Naive B cell (primary cell): ENCODE data around the gene UNC5B. TPM values are rescaled to one million over a fixed set of nuclear protein-coding genes. Genes with fewer than 3 reads are reported as not detected.

Experiments
- ATAC-seq, 2 donors: fragments of 150-1000 bp; cut with Tn5 transposase; 2 replicates each; pipeline ENCODE4 v1.10.0; 2021; ENCODE audit warnings: low read depth in 2 of 2, mild to moderate bottlenecking in 2 of 2, moderate library complexity in 2 of 2
- DNase-seq: peaks from one replicate; pipeline ENCODE4 v3.0.0; 2022
- H3K27ac Mint-ChIP-seq, 6 donors: one replicate each; pipeline ENCODE4 v1.8.0; 2020 to 2022; ENCODE audit warnings: mild to moderate bottlenecking in 6 of 6, mixed read lengths in 6 of 6, moderate library complexity in 5 of 6, inconsistent platforms in 2 of 6
- H3K27me3 Mint-ChIP-seq, 3 donors: one replicate each; pipeline ENCODE4 v1.8.0; 2021 to 2022; ENCODE audit warnings: mixed read lengths in 3 of 3, mild to moderate bottlenecking in 1 of 3
- H3K36me3 Mint-ChIP-seq, 2 donors: one replicate each; pipeline ENCODE4 v1.8.0; 2020 to 2022; ENCODE audit warnings: mixed read lengths in 2 of 2, inconsistent platforms in 1 of 2, mild to moderate bottlenecking in 1 of 2
- H3K4me1 Mint-ChIP-seq, 3 donors: one replicate each; pipeline ENCODE4 v1.8.0; 2020 to 2022; ENCODE audit warnings: mixed read lengths in 3 of 3, inconsistent platforms in 1 of 3, mild to moderate bottlenecking in 1 of 3, moderate library complexity in 1 of 3
- H3K4me3 Mint-ChIP-seq, 8 donors: one replicate each; pipeline ENCODE4 v1.8.0; 2020 to 2022; ENCODE audit warnings: mild to moderate bottlenecking in 8 of 8, mixed read lengths in 8 of 8, moderate library complexity in 8 of 8, inconsistent platforms in 2 of 8
- H3K9me3 Mint-ChIP-seq, 7 donors: one replicate each; pipeline ENCODE4 v1.8.0; 2020 to 2022; ENCODE audit warnings: mixed read lengths in 7 of 7, mild to moderate bottlenecking in 5 of 7, inconsistent platforms in 2 of 7, moderate library complexity in 1 of 7
- polyA plus RNA-seq, 6 donors: library from polyadenylated mRNA; unstranded; fragments of 300-500 nt; fragmentation: Illumina TruSeq; gene quantifications; one replicate each; pipeline ENCODE4 v1.2.3, GENCODE V29; 2021; ENCODE audit warnings: low read depth in 6 of 6

Gene UNC5B
- polyA plus RNA-seq, 6 donors from 2014 or later, result not detected

GRCh38 chr10:71321386-71321785 is 109.0 kb downstream of the UNC5B start:
- DNase-seq (no peak), ATAC-seq (no peak)
- no peaks in the 10 kb centered on the region for H3K9me3 Mint-ChIP-seq
- peak overlapping the region in 2 of 8 donors; percentile 41 to 88 for H3K4me3 Mint-ChIP-seq
- no peaks in the 10 kb centered on the region for H3K27me3 Mint-ChIP-seq
- H3K36me3 Mint-ChIP-seq, result peaks cover 12 to 14% of the 10 kb centered on the region in 2 donors
- no peak overlapping the region for H3K27ac Mint-ChIP-seq
- H3K4me1 Mint-ChIP-seq, result peaks cover 17 to 24% (median 18%) of the 10 kb centered on the region in 3 donors

DNA sequence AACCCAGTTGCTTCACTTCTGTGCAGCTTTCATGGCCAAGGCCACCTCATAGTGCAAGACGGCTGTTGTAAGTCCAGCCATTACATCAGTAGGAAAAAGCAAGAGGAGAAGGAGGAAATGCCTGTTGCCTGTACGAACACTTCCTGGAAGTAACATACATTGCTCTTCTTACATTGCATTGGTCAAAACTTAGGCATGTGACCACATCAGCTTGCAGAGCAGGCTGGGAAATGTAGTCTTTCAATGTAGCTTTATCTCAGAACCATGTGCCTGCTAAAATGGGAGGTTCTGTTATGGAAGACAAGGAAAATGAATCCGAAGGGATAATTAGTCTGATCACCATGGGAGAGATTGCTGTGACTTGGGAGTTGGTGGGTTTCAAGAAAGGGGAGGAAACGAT is 111.0 kb downstream of the UNC5B start:
- no peak for ATAC-seq
- no peak for DNase-seq
- no peak overlapping the region for H3K27ac Mint-ChIP-seq
- peaks cover 16 to 22% of the 10 kb centered on the region in 2 donors for H3K36me3 Mint-ChIP-seq
- no peaks in the 10 kb centered on the region for H3K9me3 Mint-ChIP-seq
- no peak overlapping the region for H3K4me3 Mint-ChIP-seq
- no peaks in the 10 kb centered on the region for H3K27me3 Mint-ChIP-seq
- peaks cover 18 to 22% (median 21%) of the 10 kb centered on the region in 3 donors for H3K4me1 Mint-ChIP-seq

DNA sequence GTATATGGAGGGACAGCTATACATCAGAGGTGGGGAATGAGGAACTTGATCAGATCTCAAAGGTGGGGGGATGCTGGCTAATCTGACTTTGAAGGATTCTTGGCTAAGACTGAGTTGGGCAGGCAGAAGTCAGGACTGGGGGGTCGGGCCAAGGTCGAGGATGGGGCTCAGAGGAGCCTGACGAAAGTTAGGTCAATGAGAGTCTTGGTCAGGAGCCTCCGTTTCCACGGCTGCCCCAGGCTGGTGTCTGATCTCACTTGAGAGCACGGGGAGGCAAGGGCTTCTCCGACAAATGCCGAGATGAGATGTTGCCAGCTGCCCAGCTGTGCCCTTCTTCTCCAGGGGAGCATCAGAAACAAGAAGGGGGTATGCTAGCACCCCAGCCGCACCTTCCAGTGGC is 112.4 kb downstream of the UNC5B start:
- Mint-ChIP-seq H3K36me3 (peaks cover 16 to 22% of the 10 kb centered on the region in 2 donors), H3K9me3 (no peaks in the 10 kb centered on the region), H3K4me3 (no peak overlapping the region), H3K27ac (peak overlapping the region in 1 of 6 donors; percentile 67), H3K27me3 (no peaks in the 10 kb centered on the region), H3K4me1 (peaks cover 8 to 12% (median 12%) of the 10 kb centered on the region in 3 donors)
- ATAC-seq (no peak), DNase-seq (no peak)

DNA sequence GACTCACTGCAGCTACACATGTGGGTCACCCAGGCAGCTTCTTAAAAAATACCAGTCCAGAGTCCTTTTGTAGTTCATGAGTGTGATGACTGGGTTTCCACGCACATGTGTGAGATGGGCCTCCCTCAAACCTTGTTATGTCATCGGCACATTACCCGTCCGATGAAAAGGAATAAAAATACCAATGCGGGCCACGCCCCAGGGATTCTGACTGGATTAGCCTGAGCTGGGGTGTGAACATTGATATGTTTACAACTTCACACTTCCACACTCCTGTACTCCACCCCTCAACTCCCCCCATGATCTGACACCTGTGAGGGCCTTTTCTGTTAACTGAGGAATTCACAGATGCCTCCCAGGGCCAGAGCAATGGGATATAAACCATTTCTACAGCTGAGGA is 112.9 kb downstream of the UNC5B start:
- peaks cover 16 to 22% of the 10 kb centered on the region in 2 donors for H3K36me3 Mint-ChIP-seq
- no peak overlapping the region for H3K4me3 Mint-ChIP-seq
- ATAC-seq (no peak), DNase-seq (no peak)
- no peaks in the 10 kb centered on the region for H3K27me3 Mint-ChIP-seq
- no peaks in the 10 kb centered on the region for H3K9me3 Mint-ChIP-seq
- H3K4me1 Mint-ChIP-seq, result peaks cover 2 to 12% (median 7%) of the 10 kb centered on the region in 3 donors
- H3K27ac Mint-ChIP-seq, result peak overlapping the region in 1 of 6 donors; percentile 47

GRCh38 chr10:71326464-71326881 is 114.1 kb downstream of the UNC5B start:
- DNase-seq (no peak), ATAC-seq (no peak)
- no peak overlapping the region for H3K27ac Mint-ChIP-seq
- H3K4me3 Mint-ChIP-seq, result no peak overlapping the region
- H3K27me3 Mint-ChIP-seq, result no peaks in the 10 kb centered on the region
- peaks cover 0 to 15% (median 9%) of the 10 kb centered on the region in 3 donors for H3K4me1 Mint-ChIP-seq
- H3K36me3 Mint-ChIP-seq, result peaks cover 16 to 22% of the 10 kb centered on the region in 2 donors
- no peaks in the 10 kb centered on the region for H3K9me3 Mint-ChIP-seq

DNA sequence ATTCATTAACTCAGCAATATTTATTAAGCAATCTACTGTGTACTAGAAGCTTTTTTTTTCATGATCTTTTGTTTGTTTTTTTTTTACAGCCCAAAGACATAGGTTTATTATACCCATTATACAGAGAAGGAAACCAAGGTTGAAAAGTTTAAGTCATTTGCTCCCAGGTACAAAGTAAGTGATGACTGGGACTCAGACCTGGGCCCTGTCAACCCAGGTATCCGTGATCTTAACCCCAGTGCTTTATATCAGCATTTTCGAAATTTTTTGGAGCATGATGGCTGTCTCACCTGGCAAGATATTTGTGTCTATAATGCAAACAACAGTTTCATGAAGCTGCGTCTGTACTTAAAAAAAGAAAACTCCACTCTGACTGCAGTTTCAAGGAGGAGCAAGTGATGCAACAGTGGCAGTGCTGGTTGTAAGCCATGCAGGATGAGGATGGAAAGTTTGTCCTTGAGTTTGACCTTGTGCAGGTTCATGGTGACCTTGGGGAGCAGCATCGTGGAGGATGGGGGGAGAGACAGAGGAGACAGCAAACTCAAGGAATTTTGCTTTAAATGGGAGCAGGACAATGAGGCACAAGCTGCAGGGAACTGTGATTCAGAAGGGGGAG is 118.5 kb downstream of the UNC5B start:
- no peak for DNase-seq
- no peak overlapping the region for H3K4me3 Mint-ChIP-seq
- H3K9me3 Mint-ChIP-seq, result no peaks in the 10 kb centered on the region
- no peak for ATAC-seq
- peaks cover 5 to 8% of the 10 kb centered on the region in 2 donors for H3K36me3 Mint-ChIP-seq
- H3K4me1 Mint-ChIP-seq, result peaks cover 21 to 32% (median 30%) of the 10 kb centered on the region in 3 donors
- H3K27ac Mint-ChIP-seq, result peak overlapping the region in 2 of 6 donors; percentile 30 to 43
- H3K27me3 Mint-ChIP-seq, result no peaks in the 10 kb centered on the region

- Mint-ChIP-seq H3K4me1 (peaks cover 21 to 36% (median 34%) of the 10 kb centered on the region in 3 donors), H3K27ac (no peak overlapping the region), H3K4me3 (no peak overlapping the region), H3K36me3 (peaks cover 7 to 10% of the 10 kb centered on the region in 2 donors), H3K27me3 (no peaks in the 10 kb centered on the region), H3K9me3 (no peaks in the 10 kb centered on the region)
- no peak for DNase-seq
- ATAC-seq, result no peak
These were observed 119.4 kb downstream of the UNC5B start for GRCh38 chr10:71331736-71332135.

DNA sequence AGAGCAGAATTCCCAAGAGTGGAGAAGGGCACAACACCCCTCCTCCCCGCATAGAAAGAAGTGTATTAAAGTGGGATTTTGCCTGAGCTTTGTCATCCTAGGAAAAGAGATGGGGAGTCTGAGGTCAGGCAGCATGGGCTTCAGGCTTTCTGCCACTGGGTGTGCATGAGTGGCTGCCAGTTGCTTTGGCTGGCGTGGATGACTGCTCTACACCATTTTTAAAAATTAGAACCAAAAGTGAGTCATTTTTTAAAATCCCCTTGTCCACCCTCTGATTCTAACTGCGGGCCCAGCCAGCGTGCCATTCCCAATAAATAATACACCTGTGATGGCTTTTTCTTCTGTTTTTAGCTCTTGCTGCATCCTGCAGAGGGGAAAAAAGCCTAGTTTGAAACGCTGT is 120.1 kb downstream of the UNC5B start:
- ATAC-seq (no peak), DNase-seq (no peak)
- Mint-ChIP-seq H3K4me3 (peak overlapping the region in 1 of 8 donors; percentile 64), H3K27me3 (no peaks in the 10 kb centered on the region), H3K4me1 (peaks cover 21 to 36% (median 30%) of the 10 kb centered on the region in 3 donors), H3K36me3 (peaks cover 0 to 5% of the 10 kb centered on the region in 2 donors), H3K9me3 (no peaks in the 10 kb centered on the region), H3K27ac (peak overlapping the region in 2 of 6 donors; percentile 78 to 93)

- H3K4me3 Mint-ChIP-seq, result peak overlapping the region in 2 of 8 donors; percentile 45 to 64
- H3K27ac Mint-ChIP-seq, result peak overlapping the region in 5 of 6 donors; percentile 69 to 93 (median 78)
- H3K36me3 Mint-ChIP-seq, result peaks cover 0 to 5% of the 10 kb centered on the region in 2 donors
- H3K4me1 Mint-ChIP-seq, result peaks cover 21 to 36% (median 30%) of the 10 kb centered on the region in 3 donors
- DNase-seq (peak; percentile 40), ATAC-seq (peak; percentile 80 to 89)
- no peaks in the 10 kb centered on the region for H3K9me3 Mint-ChIP-seq
- no peaks in the 10 kb centered on the region for H3K27me3 Mint-ChIP-seq
These were observed 120.9 kb downstream of the UNC5B start for GRCh38 chr10:71333129-71333887.

- Mint-ChIP-seq H3K9me3 (no peaks in the 10 kb centered on the region), H3K27ac (peak overlapping the region in 4 of 6 donors; percentile 38 to 93 (median 70)), H3K4me3 (no peak overlapping the region), H3K36me3 (peaks cover 0 to 5% of the 10 kb centered on the region in 2 donors), H3K4me1 (peaks cover 21 to 36% (median 30%) of the 10 kb centered on the region in 3 donors), H3K27me3 (no peaks in the 10 kb centered on the region)
- ATAC-seq (no peak), DNase-seq (no peak)
These were observed 121.9 kb downstream of the UNC5B start for GRCh38 chr10:71334221-71334791.

GRCh38 chr10:71335173-71335708 is 122.9 kb downstream of the UNC5B start:
- DNase-seq (no peak), ATAC-seq (no peak)
- Mint-ChIP-seq H3K9me3 (no peaks in the 10 kb centered on the region), H3K4me1 (peaks cover 21 to 36% (median 30%) of the 10 kb centered on the region in 3 donors), H3K27ac (peak overlapping the region in 2 of 6 donors; percentile 80 to 90), H3K27me3 (no peaks in the 10 kb centered on the region), H3K4me3 (no peak overlapping the region), H3K36me3 (peaks cover 0 to 5% of the 10 kb centered on the region in 2 donors)

- DNase-seq (no peak), ATAC-seq (no peak)
- no peaks in the 10 kb centered on the region for H3K9me3 Mint-ChIP-seq
- H3K27ac Mint-ChIP-seq, result peak overlapping the region in 2 of 6 donors; percentile 33 to 54
- peaks cover 0 to 5% of the 10 kb centered on the region in 2 donors for H3K36me3 Mint-ChIP-seq
- H3K4me3 Mint-ChIP-seq, result no peak overlapping the region
- no peaks in the 10 kb centered on the region for H3K27me3 Mint-ChIP-seq
- H3K4me1 Mint-ChIP-seq, result peaks cover 21 to 34% (median 29%) of the 10 kb centered on the region in 3 donors
These were observed 124.3 kb downstream of the UNC5B start for GRCh38 chr10:71336632-71337031.

GRCh38 chr10:71337219-71337701 is 124.9 kb downstream of the UNC5B start:
- DNase-seq (no peak), ATAC-seq (no peak)
- Mint-ChIP-seq H3K27me3 (no peaks in the 10 kb centered on the region), H3K9me3 (no peaks in the 10 kb centered on the region), H3K27ac (no peak overlapping the region), H3K36me3 (peaks cover 0 to 5% of the 10 kb centered on the region in 2 donors), H3K4me3 (no peak overlapping the region), H3K4me1 (peaks cover 21 to 34% (median 29%) of the 10 kb centered on the region in 3 donors)
